H1 (cell line): ENCODE results near the gene MT1X. TPM values are rescaled to one million over a fixed set of nuclear protein-coding genes. Genes with fewer than 3 reads are reported as not detected.

Source experiments
- CTCF ChIA-PET: fragments of 300-600 bp; sonication (Branson Sonifier 250); formaldehyde crosslinking; loops from one replicate; lab custom pipeline; 2021; ENCODE audit not compliant: partially characterized antibody; lab: Charles Lee
- POLR2A ChIA-PET: fragments of 300-600 bp; sonication (Branson Sonifier 250); formaldehyde crosslinking; loops from one replicate; lab custom pipeline; 2021; ENCODE audit warnings: inconsistent platforms; ENCODE audit not compliant: partially characterized antibody; lab: Charles Lee
- DNase-seq, 2 experiments: peaks; one replicate each; pipeline versions ENCODE4 v3.0.0 to v3.0.0-alpha.2; 2010 to 2022; ENCODE audit warnings: low spot score in 2 of 2, low read depth in 1 of 2, mixed read lengths in 1 of 2
- FAIRE-seq: peaks from 2 replicates; lab custom pipeline; 2011; peaks lifted over from hg19 to GRCh38; lab: Jason Lieb, UNC
- H2AFZ ChIP-seq: 2 replicates; pipeline ENCODE4 v1.8.1; 2012; ENCODE audit warnings: low read length, inconsistent platforms
- H2AK5ac ChIP-seq: 2 replicates; pipeline ENCODE4 v1.6.1; 2013; ENCODE audit warnings: low read depth, low read length
- H2BK120ac ChIP-seq: replicated peaks from 2 replicates; pipeline ENCODE3; 2013; ENCODE audit warnings: low read depth, low read length, inconsistent platforms
- H2BK12ac ChIP-seq: 2 replicates; pipeline ENCODE4 v1.6.1; 2013; ENCODE audit warnings: low read depth, low read length
- H2BK15ac ChIP-seq: 2 replicates; pipeline ENCODE4 v1.6.1; 2013; ENCODE audit warnings: low read length
- H2BK20ac ChIP-seq: 2 replicates; pipeline ENCODE4 v1.6.1; 2013; ENCODE audit warnings: low read length
- H2BK5ac ChIP-seq: 2 replicates; pipeline ENCODE4 v1.6.1; 2013; ENCODE audit warnings: low read depth, low read length
- H3K14ac ChIP-seq: 2 replicates; pipeline ENCODE4 v1.6.1; 2013; ENCODE audit warnings: inconsistent platforms; ENCODE audit not compliant: insufficient read length
- H3K18ac ChIP-seq: 2 replicates; pipeline ENCODE4 v1.6.1; 2013; ENCODE audit warnings: low read length; ENCODE audit errors: extremely low read depth
- H3K23ac ChIP-seq: 2 replicates; pipeline ENCODE4 v1.6.1; 2013; ENCODE audit warnings: inconsistent platforms; ENCODE audit not compliant: insufficient read length
- H3K23me2 ChIP-seq: 2 replicates; pipeline ENCODE4 v1.6.1; 2013; ENCODE audit warnings: low read depth, low read length
- H3K27ac ChIP-seq: 2 replicates; pipeline ENCODE4 v1.6.1; 2011; ENCODE audit warnings: low read depth, low read length, inconsistent platforms
- H3K27me3 ChIP-seq, 4 experiments: replicated peaks in 1 of 4; 1 replicate in 1 of 4; 2 replicates in 3 of 4; pipeline versions ENCODE4 v1.6.1 to v1.8.1; 2011 to 2013; ENCODE audit warnings: low read length in 3 of 4, mild to moderate bottlenecking in 3 of 4, inconsistent platforms in 2 of 4, mixed read lengths in 2 of 4, moderate library complexity in 1 of 4; ENCODE audit not compliant: control insufficient read depth in 3 of 4, insufficient read depth in 3 of 4; ENCODE audit errors: extremely low read depth in 1 of 4
- H3K36me3 ChIP-seq, 4 experiments: 2 replicates each; pipeline versions ENCODE4 v1.6.1 to v1.8.1; 2011 to 2013; ENCODE audit warnings: mild to moderate bottlenecking in 4 of 4, low read length in 3 of 4, moderate library complexity in 2 of 4, control low read depth in 1 of 4, inconsistent platforms in 1 of 4; ENCODE audit not compliant: insufficient read depth in 4 of 4, control insufficient read depth in 2 of 4
- H3K4ac ChIP-seq: replicated peaks from 2 replicates; pipeline ENCODE3; 2013; ENCODE audit warnings: low read length, low read depth, mixed read lengths, inconsistent platforms; ENCODE audit not compliant: insufficient read length
- H3K4me1 ChIP-seq, 4 experiments: replicated peaks in 1 of 4; 1 replicate in 1 of 4; 2 replicates in 3 of 4; pipeline versions ENCODE4 v1.6.1 to v1.8.1; 2011 to 2013; ENCODE audit warnings: low read length in 3 of 4, inconsistent platforms in 2 of 4, mixed read lengths in 1 of 4; ENCODE audit not compliant: insufficient read depth in 4 of 4, control insufficient read depth in 3 of 4
- H3K4me2 ChIP-seq, 2 experiments: 2 replicates each; pipeline versions ENCODE4 v1.6.1 to v1.8.1; 2011 to 2013; ENCODE audit warnings: low read depth in 2 of 2, low read length in 2 of 2, control low read depth in 1 of 2, inconsistent platforms in 1 of 2, mild to moderate bottlenecking in 1 of 2; ENCODE audit not compliant: insufficient read depth in 1 of 2
- H3K4me3 ChIP-seq, 4 experiments: fragments of 200-600, 300-600 bp in 1 of 4; sonication (generic), shearing (Covaris generic), sonication (Bioruptor Twin) in 1 of 4; 2 replicates each; pipeline versions ENCODE4 v1.5.1 to v1.8.1; 2011 to 2016; ENCODE audit warnings: low read length in 4 of 4, low read depth in 3 of 4, control low read depth in 2 of 4, inconsistent platforms in 2 of 4, mild to moderate bottlenecking in 2 of 4, mixed read lengths in 1 of 4, moderate library complexity in 1 of 4; ENCODE audit not compliant: insufficient read depth in 2 of 4; ENCODE audit errors: extremely low read depth in 1 of 4
- H3K56ac ChIP-seq: replicated peaks from 2 replicates; pipeline ENCODE3; 2013; ENCODE audit warnings: low read depth, mild to moderate bottlenecking, mixed read lengths, low read length, inconsistent platforms; ENCODE audit not compliant: insufficient read length
- H3K79me1 ChIP-seq: 2 replicates; pipeline ENCODE4 v1.6.1; 2013; ENCODE audit warnings: low read depth, low read length, control low read depth
- H3K79me2 ChIP-seq, 2 experiments: 2 replicates each; pipeline versions ENCODE4 v1.6.1 to v1.8.1; 2012 to 2013; ENCODE audit warnings: low read length in 2 of 2, mild to moderate bottlenecking in 2 of 2, inconsistent platforms in 1 of 2; ENCODE audit not compliant: insufficient read depth in 2 of 2, control insufficient read depth in 1 of 2
- H3K9ac ChIP-seq, 4 experiments: replicated peaks in 1 of 4; 1 replicate in 1 of 4; 2 replicates in 3 of 4; pipeline versions ENCODE4 v1.6.1 to v1.8.1; 2011 to 2013; ENCODE audit warnings: low read depth in 3 of 4, low read length in 3 of 4, control low read depth in 2 of 4, mild to moderate bottlenecking in 2 of 4, moderate library complexity in 2 of 4, inconsistent platforms in 1 of 4; ENCODE audit errors: extremely low read depth in 1 of 4
- H3K9me3 ChIP-seq, 2 experiments: 2 replicates each; pipeline versions ENCODE4 v1.6.1 to v1.8.1; 2012 to 2013; ENCODE audit warnings: mild to moderate bottlenecking in 2 of 2, moderate library complexity in 2 of 2, control low read depth in 1 of 2, inconsistent platforms in 1 of 2, low read depth in 1 of 2, low read length in 1 of 2, mixed read lengths in 1 of 2; ENCODE audit not compliant: insufficient read depth in 2 of 2
- H4K20me1 ChIP-seq, 2 experiments: replicated peaks in 1 of 2; 2 replicates each; pipeline versions ENCODE3 to v1.8.1; 2011 to 2013; ENCODE audit warnings: inconsistent platforms in 2 of 2, low read length in 2 of 2, mild to moderate bottlenecking in 1 of 2; ENCODE audit not compliant: insufficient read depth in 2 of 2, control insufficient read depth in 1 of 2
- H4K5ac ChIP-seq: 2 replicates; pipeline ENCODE4 v1.6.1; 2013; ENCODE audit warnings: low read length, low read depth, mixed read lengths, inconsistent platforms; ENCODE audit not compliant: insufficient read length
- H4K8ac ChIP-seq: 2 replicates; pipeline ENCODE4 v1.8.0; 2013; ENCODE audit warnings: mild to moderate bottlenecking, moderate library complexity, low read length, inconsistent platforms; ENCODE audit not compliant: insufficient read depth; ENCODE audit errors: extremely low read depth
- H4K91ac ChIP-seq: replicated peaks from 2 replicates; pipeline ENCODE3; 2013; ENCODE audit warnings: low read length, mixed read lengths, inconsistent platforms; ENCODE audit not compliant: insufficient read length
- ASH2L ChIP-seq: fragments of 200-600, 300-600 bp; sonication (generic); IDR thresholded peaks from one replicate; pipeline ENCODE4 v1.7.1; 2017; ENCODE audit warnings: low read length
- CHD1 ChIP-seq: IDR thresholded peaks from 2 replicates; pipeline ENCODE4 v1.6.1; 2012; ENCODE audit warnings: low read depth, low read length, improper control_type of control experiment
- CTBP2 ChIP-seq: IDR thresholded peaks from 2 replicates; pipeline ENCODE4 v1.7.0; 2011; ENCODE audit warnings: borderline replicate concordance, mild to moderate bottlenecking, moderate library complexity, mixed read lengths, low read length; ENCODE audit not compliant: insufficient read depth, insufficient read length
- E2F6 ChIP-seq: IDR thresholded peaks from 2 replicates; pipeline ENCODE4 v1.6.1; 2012; ENCODE audit warnings: inconsistent platforms
- GABPA ChIP-seq: IDR thresholded peaks from 2 replicates; pipeline ENCODE4 v1.6.1; 2011; ENCODE audit warnings: mild to moderate bottlenecking, low read length, moderate library complexity, borderline replicate concordance; ENCODE audit not compliant: insufficient read depth
- HDAC6 ChIP-seq: IDR thresholded peaks from one replicate; pipeline ENCODE4 v1.7.1; 2012; ENCODE audit warnings: low read depth, mild to moderate bottlenecking, inconsistent platforms, low read length, moderate library complexity
- MAX ChIP-seq: IDR thresholded peaks from 2 replicates; pipeline ENCODE4 v1.6.1; 2012; ENCODE audit warnings: inconsistent platforms
- PHF8 ChIP-seq: fragments of 200-600 bp; sonication (generic); conservative IDR thresholded peaks from 2 replicates; pipeline ENCODE4 v1.7.1; 2012; ENCODE audit warnings: low read depth, mild to moderate bottlenecking, inconsistent platforms, low read length, moderate library complexity
- SAP30 ChIP-seq: fragments of 300-600 bp; sonication (generic); IDR thresholded peaks from 2 replicates; pipeline ENCODE4 v1.7.1; 2012; ENCODE audit warnings: low read length, moderate library complexity, mild to moderate bottlenecking, inconsistent platforms; ENCODE audit not compliant: insufficient read depth, insufficient replicate concordance
- YY1 ChIP-seq: IDR thresholded peaks from 2 replicates; pipeline ENCODE4 v1.6.1; 2011; ENCODE audit warnings: low read depth, mild to moderate bottlenecking, low read length
- WGBS, 2 experiments: shearing (Covaris generic) in 1 of 2; methylation state at CpG; one replicate each; pipeline versions ENCODE4 v1.1.6 to v1.1.7; 2013 to 2015; ENCODE audit warnings: low lambda C conversion rate in 2 of 2, mixed read lengths in 2 of 2, inconsistent platforms in 1 of 2, low coverage in 1 of 2, missing lambda C conversion rate in 1 of 2; ENCODE audit not compliant: insufficient replicate concordance in 2 of 2, insufficient coverage in 1 of 2, insufficient read length in 1 of 2; ENCODE audit errors: extremely low coverage in 1 of 2, missing lambda C conversion rate in 1 of 2; 5-methylcytosine and 5-hydroxymethylcytosine counted together
- polyA plus RNA-seq, 7 experiments: library from polyadenylated mRNA; depleted of rRNA in 3 of 7; stranded (reverse) in 5 of 7; unstranded in 2 of 7; fragments of >200 nt in 5 of 7; fragments of 200-250 nt in 2 of 7; gene quantifications; 1 replicate in 5 of 7; 2 replicates in 1 of 7; 4 replicates in 1 of 7; pipeline versions ENCODE4 v1.2.1 to v1.2.3, GENCODE V29; 2011 to 2013; ENCODE audit warnings: missing spikeins in 2 of 7, mixed read lengths in 2 of 7
- total RNA-seq: library from RNA; stranded (reverse); fragmentation: NEBNext Ultra II Directional; extraction: Animal tissue kit (Norgen Biotek cat#: 25700); gene quantifications from 2 replicates; pipeline ENCODE4 v1.2.1, GENCODE V29; 2021

Gene MT1X
- total and polyA plus RNA-seq, 2 of the 8 experiments (the other 6 are each of a cell fraction or from before 2014, with no cell fraction given) = 52.4 to 1,060 TPM

- Histone ChIP-seq H3K4ac (no peak overlapping the region), H2AK5ac (no peak overlapping the region), H3K56ac (no peak overlapping the region), H2BK15ac (no peak overlapping the region), H3K14ac (no peak overlapping the region), H3K27me3 (no peaks in the 10 kb centered on the region), H3K9ac (no peak overlapping the region), H3K23ac (no peak overlapping the region), H3K79me1 (no peaks in the 10 kb centered on the region), H2BK120ac (no peak overlapping the region), H3K9me3 (no peaks in the 10 kb centered on the region), H4K5ac (no peak overlapping the region), H3K4me2 (no peak overlapping the region), H2BK5ac (no peak overlapping the region), H3K23me2 (no peaks in the 10 kb centered on the region), H3K4me3 (no peak overlapping the region), H2BK12ac (no peak overlapping the region), H2AFZ (no peak overlapping the region), H2BK20ac (no peak overlapping the region), H4K20me1 (no peaks in the 10 kb centered on the region), H4K8ac (no peak overlapping the region), H3K27ac (no peak overlapping the region), H3K79me2 (no peaks in the 10 kb centered on the region), H4K91ac (no peak overlapping the region), H3K18ac (no peak overlapping the region), H3K36me3 (no peaks in the 10 kb centered on the region), H3K4me1 (no peaks in the 10 kb centered on the region)
- no peak for DNase-seq
- CTCF ChIA-PET = interaction anchor here (0.8 to 1.1 kb wide), 2 partner anchors 10 to 80 kb away, joined by 3 read pairs; no protein-coding TSS in a partner anchor
- FAIRE-seq = no peak
- WGBS, 2 experiments = 86% methylated on average over 13 of the region's 13 CpGs; no CpG with 5 or more reads in 1 of the 2 experiments
- POLR2A ChIA-PET = interaction anchor here (1.2 kb wide), 1 partner anchor 33 kb away, joined by 3 read pairs; no protein-coding TSS in a partner anchor
- TF ChIP-seq CHD1 (no peak), PHF8 (no peak), YY1 (no peak), E2F6 (no peak), MAX (no peak), GABPA (no peak), SAP30 (no peak), CTBP2 (no peak), HDAC6 (no peak), ASH2L (no peak)
Measured at GRCh38 chr16:56708525-56709442, 26.5 kb downstream of the MT1X start.
